HCT116 (cell line): Measurements from ENCODE around the gene RSPH6A. TPM values are rescaled to one million over a fixed set of nuclear protein-coding genes. Genes with fewer than 3 reads are reported as not detected.

Experiments used
- ATAC-seq: fragments of 200-7000 bp; cut with Tn5 transposase; 2 replicates; pipeline ENCODE4 v1.9.1; 2020; ENCODE audit warnings: mild to moderate bottlenecking, moderate library complexity
- BruUV-seq: library from RNA; stranded (reverse); fragments of 400-500 nt; replicated peaks from 2 replicates; lab custom pipeline; 2021; lab: Mats Ljungman, UMichigan
- CTCF ChIA-PET: fragments of 300-600 bp; sonication (Branson Sonifier 250); formaldehyde crosslinking; loops from one replicate; lab custom pipeline; 2021; ENCODE audit warnings: antibody characterized with exemption; lab: Charles Lee
- POLR2A ChIA-PET: fragments of 300-600, 350-600 bp; sonication (Branson Sonifier 250); formaldehyde crosslinking; loops from one replicate; lab custom pipeline; 2021; ENCODE audit warnings: antibody characterized with exemption; lab: Charles Lee
- RAD21 ChIA-PET, 2 experiments: fragments of 300-600 bp; sonication (Branson Sonifier 250); formaldehyde crosslinking; loops; one replicate each; lab custom pipeline; 2023; ENCODE audit warnings: low total read pairs in 2 of 2; ENCODE audit not compliant: uncharacterized antibody in 2 of 2, unreplicated experiment in 2 of 2, low non-redundant PET in 1 of 2; lab: Charles Lee
- DNase-seq: peaks from one replicate; pipeline ENCODE4 v3.0.0-alpha.2; 2010; ENCODE audit warnings: low read depth, low spot score
- H2AFZ ChIP-seq: fragments of 200-600 bp; shearing (Covaris generic), sonication (generic); 2 replicates; pipeline ENCODE4 v1.6.1; 2017; ENCODE audit warnings: low read depth, mixed run types, mixed read lengths, antibody characterized with exemption, low read length; ENCODE audit not compliant: poor library complexity, severe bottlenecking
- H3K27ac ChIP-seq: 2 replicates; pipeline ENCODE4 v1.5.1; 2012; ENCODE audit warnings: low read depth, low read length
- H3K27me3 ChIP-seq: fragments of 200-600 bp; sonication (generic); 2 replicates; pipeline ENCODE4 v1.6.1; 2016; ENCODE audit warnings: mixed run types, low read length, mixed read lengths; ENCODE audit not compliant: insufficient read depth
- H3K36me3 ChIP-seq, 2 experiments: fragments of 200-500 bp in 1 of 2; fragments of 200-600 bp in 1 of 2; sonication (Bioruptor generic) in 1 of 2; sonication (generic) in 1 of 2; 2 replicates each; pipeline versions ENCODE4 v1.5.1 to v1.6.1; 2014 to 2016; ENCODE audit warnings: low read length in 2 of 2, inconsistent platforms in 1 of 2, mixed read lengths in 1 of 2, mixed run types in 1 of 2; ENCODE audit not compliant: insufficient read depth in 2 of 2, control insufficient read depth in 1 of 2
- H3K4me1 ChIP-seq, 2 experiments: fragments of 200-600 bp in 1 of 2; sonication (generic) in 1 of 2; 2 replicates each; pipeline versions ENCODE4 v1.5.1 to v1.6.1; 2012 to 2017; ENCODE audit warnings: low read length in 2 of 2, inconsistent platforms in 1 of 2, mild to moderate bottlenecking in 1 of 2, mixed read lengths in 1 of 2, mixed run types in 1 of 2, moderate library complexity in 1 of 2; ENCODE audit not compliant: insufficient read depth in 2 of 2, control insufficient read depth in 1 of 2
- H3K4me2 ChIP-seq: fragments of 200-600 bp; sonication (generic); 2 replicates; pipeline ENCODE4 v1.6.1; 2017; ENCODE audit warnings: mixed run types, low read length, mixed read lengths
- H3K4me3 ChIP-seq, 2 experiments: fragments of 200-600 bp in 1 of 2; sonication (generic) in 1 of 2; replicated peaks in 1 of 2; 2 replicates each; pipeline ENCODE4 v1.5.1; 2011 to 2016; ENCODE audit warnings: low read length in 2 of 2, control low read depth in 1 of 2, low read depth in 1 of 2, mild to moderate bottlenecking in 1 of 2, mixed read lengths in 1 of 2, mixed run types in 1 of 2
- H3K79me2 ChIP-seq: fragments of 200-600 bp; sonication (generic); 2 replicates; pipeline ENCODE4 v1.6.1; 2017; ENCODE audit warnings: mild to moderate bottlenecking, mixed run types, low read length, moderate library complexity, mixed read lengths; ENCODE audit not compliant: insufficient read depth
- H3K9ac ChIP-seq: fragments of 200-600 bp; sonication (generic); 2 replicates; pipeline ENCODE4 v1.6.1; 2016; ENCODE audit warnings: low read length, mixed read lengths
- H3K9me2 ChIP-seq: fragments of 200-600 bp; sonication (generic), shearing (Covaris generic); 2 replicates; pipeline ENCODE4 v1.6.1; 2017; ENCODE audit warnings: mixed run types, mild to moderate bottlenecking, moderate library complexity; ENCODE audit not compliant: insufficient read depth
- H3K9me3 ChIP-seq, 2 experiments: fragments of 200-500 bp in 1 of 2; fragments of 200-600 bp in 1 of 2; sonication (Bioruptor generic) in 1 of 2; sonication (generic) in 1 of 2; 2 replicates each; pipeline ENCODE4 v1.6.1; 2014 to 2017; ENCODE audit warnings: low read length in 2 of 2, mixed read lengths in 2 of 2, inconsistent platforms in 1 of 2, low read depth in 1 of 2, mild to moderate bottlenecking in 1 of 2, mixed run types in 1 of 2, moderate library complexity in 1 of 2; ENCODE audit not compliant: control insufficient read depth in 1 of 2, insufficient read depth in 1 of 2
- H4K20me1 ChIP-seq: fragments of 200-600 bp; sonication (generic), shearing (Covaris generic); 2 replicates; pipeline ENCODE4 v1.6.1; 2017; ENCODE audit warnings: mixed run types, mild to moderate bottlenecking, moderate library complexity; ENCODE audit not compliant: insufficient read depth
- ATF3 ChIP-seq: IDR thresholded peaks from 2 replicates; pipeline ENCODE4 v1.6.1; 2012
- CBX3 ChIP-seq: IDR thresholded peaks from 2 replicates; pipeline ENCODE4 v1.6.1; 2012; ENCODE audit warnings: low read depth
- CTCF ChIP-seq, 3 experiments: fragments of 200-600 bp in 1 of 3; sonication (generic) in 1 of 3; IDR thresholded peaks in 2 of 3; conservative IDR thresholded peaks in 1 of 3; 2 replicates each; pipeline ENCODE4 v1.5.1; 2012 to 2017; ENCODE audit warnings: low read depth in 2 of 3, low read length in 2 of 3, antibody characterized with exemption in 1 of 3, borderline replicate concordance in 1 of 3, control low read depth in 1 of 3, mild to moderate bottlenecking in 1 of 3, mixed read lengths in 1 of 3, mixed run types in 1 of 3, moderate library complexity in 1 of 3; ENCODE audit not compliant: insufficient read depth in 1 of 3
- EGR1 ChIP-seq: IDR thresholded peaks from 2 replicates; pipeline ENCODE4 v1.6.1; 2012; ENCODE audit warnings: low read depth
- EZH2 ChIP-seq: fragments of 200-600 bp; sonication (generic); IDR thresholded peaks from 2 replicates; pipeline ENCODE4 v1.6.1; 2017; ENCODE audit warnings: antibody characterized with exemption, mixed run types
- EZH2phosphoT487 ChIP-seq: fragments of 200-600 bp; IDR thresholded peaks from 2 replicates; pipeline ENCODE4 v1.6.1; 2018; ENCODE audit warnings: antibody characterized with exemption, borderline replicate concordance
- FOSL1 ChIP-seq: IDR thresholded peaks from 2 replicates; pipeline ENCODE4 v1.6.1; 2012; ENCODE audit warnings: low read depth
- JUND ChIP-seq: IDR thresholded peaks from 2 replicates; pipeline ENCODE4 v1.6.1; 2012
- POLR2AphosphoS5 ChIP-seq: IDR thresholded peaks from 2 replicates; pipeline ENCODE4 v1.6.1; 2011; ENCODE audit warnings: mild to moderate bottlenecking, low read depth, low read length, moderate library complexity
- RAD21 ChIP-seq: IDR thresholded peaks from 2 replicates; pipeline ENCODE4 v1.6.1; 2012; ENCODE audit warnings: low read depth, mild to moderate bottlenecking
- SRF ChIP-seq: IDR thresholded peaks from 2 replicates; pipeline ENCODE4 v1.6.1; 2012; ENCODE audit warnings: low read depth
- TCF7L2 ChIP-seq: IDR thresholded peaks from 2 replicates; pipeline ENCODE4 v1.7.0; 2011; ENCODE audit warnings: borderline replicate concordance, inconsistent platforms; ENCODE audit not compliant: insufficient read depth, insufficient read length; ENCODE audit errors: extremely low read depth
- YY1 ChIP-seq: IDR thresholded peaks from 2 replicates; pipeline ENCODE4 v1.6.1; 2011; ENCODE audit warnings: low read length, low read depth, moderate library complexity, mild to moderate bottlenecking; ENCODE audit not compliant: insufficient replicate concordance; ENCODE audit errors: extremely low read depth
- ZFX ChIP-seq: fragments of 450-650 bp; IDR thresholded peaks from 2 replicates; pipeline ENCODE4 v1.6.1; 2017
- intact Hi-C: fragments of 100-400 bp; cut with micrococcal nuclease; formaldehyde crosslinking; loops from 2 replicates; pipeline ENCODE4 v1.10.0; 2022
- total RNA-seq: library from RNA; stranded (reverse); gene quantifications from one replicate; pipeline ENCODE4 v1.2.1, GENCODE V29; 2021; ENCODE audit not compliant: unreplicated experiment
- TF ChIP-seq, protein P1 (sequence below): IDR thresholded peaks from 2 replicates; pipeline ENCODE4 v1.6.1; 2012

RSPH6A gene
- total RNA-seq, 1 experiment from 2014 or later, result 0.57 TPM

- no peak for ATAC-seq
- intact Hi-C loops, result loop anchor here (10.0 kb wide), 1 partner anchor 680 kb away; the partner anchor contains the start of gene PPP1R37
- Histone ChIP-seq H3K27me3 (no peaks in the 10 kb centered on the region), H3K9me3 (no peaks in the 10 kb centered on the region), H3K36me3 (peaks cover 0 to 10% of the 10 kb centered on the region in 2 experiments; a peak in 3 of 4 replicates)
- TF ChIP-seq EZH2 (no peak), CTCF (IDR thresholded peaks at IDR 0.05 in 2 of 3, conservative IDR thresholded peaks at IDR 0.05 in 1 of 3; ENCODE audit: borderline replicate concordance in 1 of 3, insufficient read depth in 1 of 3, low read depth in 2 of 3, low read length in 2 of 3) (peak in 2 of 3 experiments; percentile 33 to 42; a peak in 2 of 6 replicates)
- TF ChIP-seq, all 23 proteins: peak for 1
- no peaks in the 10 kb centered on the region for H3K79me2 ChIP-seq
- H3K9ac ChIP-seq, result no peak overlapping the region
- ChIA-PET POLR2A (interaction anchor here (1.1 kb wide), 1 partner anchor 8 kb away, joined by 4 read pairs; the partner anchor contains the start of gene DMPK), CTCF (interaction anchor here (0.7 kb wide), 1 partner anchor 18 kb away, joined by 3 read pairs; no protein-coding TSS in a partner anchor), RAD21 (no interaction called here)
- H4K20me1 ChIP-seq, result no peaks in the 10 kb centered on the region
- H3K4me3 ChIP-seq, result no peak overlapping the region
- DNase-seq, result no peak
- BruUV-seq, result no TSS peak
- H2AFZ ChIP-seq, result no peak overlapping the region
- H3K27ac ChIP-seq, result no peak overlapping the region
- peaks cover 14 to 31% of the 10 kb centered on the region in 2 experiments for H3K4me1 ChIP-seq
- no peak overlapping the region for H3K4me2 ChIP-seq
- H3K9me2 ChIP-seq, result no peaks in the 10 kb centered on the region
Observed at GRCh38 chr19:45774765-45775164, 40.3 kb downstream of the RSPH6A start.

DNA sequence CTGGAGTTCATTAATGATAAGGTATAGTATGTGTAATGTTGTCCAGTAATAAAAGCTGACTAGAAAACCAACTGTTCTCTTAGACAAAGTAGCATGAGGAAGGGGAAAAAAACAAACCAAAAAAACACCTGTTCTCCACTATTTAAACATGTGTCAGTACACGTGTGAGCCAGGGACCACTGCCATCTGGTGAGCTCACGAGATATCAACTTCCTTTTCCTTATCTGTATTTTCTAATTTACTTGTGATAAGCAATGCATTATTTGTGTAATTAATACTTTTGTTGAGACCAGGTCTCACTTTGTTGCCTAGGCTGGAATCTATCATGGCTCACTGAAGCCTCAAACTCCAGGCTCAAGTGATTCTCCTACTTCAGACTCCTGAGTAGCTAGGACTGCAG, 41.7 kb downstream of the RSPH6A start:
- DNase-seq, result no peak
- Histone ChIP-seq H3K4me2 (no peak overlapping the region), H3K27ac (no peak overlapping the region), H3K9me3 (no peaks in the 10 kb centered on the region), H3K79me2 (no peaks in the 10 kb centered on the region), H3K36me3 (peaks cover 0 to 10% of the 10 kb centered on the region in 2 experiments; a peak in 3 of 4 replicates), H2AFZ (no peak overlapping the region)
- CTCF ChIA-PET, result no interaction called here
- POLR2A ChIA-PET, result no interaction called here
- no TSS peak for BruUV-seq
- TF ChIP-seq JUND, result no peak
- TF ChIP-seq ATF3, result no peak
- TF ChIP-seq RAD21, result no peak
- TF ChIP-seq EZH2phosphoT487, result no peak
- TF ChIP-seq EGR1, result no peak
- no peak for TF ChIP-seq TCF7L2
- no peak for TF ChIP-seq FOSL1
- TF ChIP-seq ZFX, result no peak
- TF ChIP-seq POLR2AphosphoS5, result no peak
- TF ChIP-seq SRF, result no peak
- TF ChIP-seq CBX3, result no peak
- TF ChIP-seq CTCF (IDR thresholded peaks at IDR 0.05 in 2 of 3, conservative IDR thresholded peaks at IDR 0.05 in 1 of 3; ENCODE audit: borderline replicate concordance in 1 of 3, insufficient read depth in 1 of 3, low read depth in 2 of 3, low read length in 2 of 3), result no peak
- no peak for TF ChIP-seq YY1
- TF ChIP-seq, protein P1, sequence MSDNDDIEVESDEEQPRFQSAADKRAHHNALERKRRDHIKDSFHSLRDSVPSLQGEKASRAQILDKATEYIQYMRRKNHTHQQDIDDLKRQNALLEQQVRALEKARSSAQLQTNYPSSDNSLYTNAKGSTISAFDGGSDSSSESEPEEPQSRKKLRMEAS, result no peak
- TF ChIP-seq, all 23 proteins: peak for 0
- Histone ChIP-seq H3K27me3 (no peaks in the 10 kb centered on the region), H3K4me3 (no peak overlapping the region), H4K20me1 (no peaks in the 10 kb centered on the region), H3K9me2 (no peaks in the 10 kb centered on the region), H3K4me1 (peaks cover 7 to 25% of the 10 kb centered on the region in 2 experiments), H3K9ac (no peak overlapping the region)
- RAD21 ChIA-PET, result interaction anchor here in 1 of 2 experiments (0.6 kb wide), 1 partner anchor 306 kb away, joined by 3 read pairs; no protein-coding TSS in a partner anchor
- no peak for ATAC-seq
- intact Hi-C loops, result loop anchor here (10.0 kb wide), 1 partner anchor 679 kb away; the partner anchor contains the start of gene PPP1R37
